Caco-2 (cell line): ENCODE results near the gene DNLZ. TPM values are rescaled to one million over a fixed set of nuclear protein-coding genes. Genes with fewer than 3 reads are reported as not detected.
A peak's percentile ranks its signal among the peaks of the same experiment; 100 is the strongest.

ENCODE experiments used
- BruUV-seq: library from RNA; stranded (reverse); fragments of 400-500 nt; replicated peaks from 2 replicates; lab custom pipeline; 2021; lab: Mats Ljungman, UMichigan
- CTCF ChIA-PET: fragments of 300-600 bp; sonication (Branson Sonifier 250); formaldehyde crosslinking; loops from one replicate; lab custom pipeline; 2022; ENCODE audit warnings: antibody characterized with exemption; lab: Charles Lee
- POLR2A ChIA-PET: fragments of 300-600 bp; sonication (Branson Sonifier 250); formaldehyde crosslinking; loops from one replicate; lab custom pipeline; 2022; ENCODE audit warnings: antibody characterized with exemption; lab: Charles Lee
- DNase-seq, 2 experiments: peaks; one replicate each; pipeline versions ENCODE4 v3.0.0 to v3.0.0-alpha.2; 2020 to 2022
- H3K27me3 ChIP-seq: replicated peaks from 2 replicates; pipeline ENCODE4 v1.6.0; 2011; ENCODE audit warnings: low read length; ENCODE audit not compliant: control insufficient read depth, insufficient read depth
- H3K36me3 ChIP-seq: 2 replicates; pipeline ENCODE4 v1.5.1; 2011; ENCODE audit warnings: low read length; ENCODE audit not compliant: control insufficient read depth, insufficient read depth
- H3K4me1 ChIP-seq: fragments of 250-450 bp; sonication (Bioruptor Pico); 2 replicates; pipeline ENCODE4 v1.5.1; 2020; ENCODE audit warnings: mild to moderate bottlenecking
- H3K4me3 ChIP-seq: 2 replicates; pipeline ENCODE4 v1.5.1; 2011; ENCODE audit warnings: low read depth, mild to moderate bottlenecking, control low read depth, low read length
- H3K9me3 ChIP-seq: fragments of 250-450 bp; sonication (Bioruptor Pico); 2 replicates; pipeline ENCODE4 v1.5.1; 2020; ENCODE audit warnings: mild to moderate bottlenecking, moderate library complexity
- H3K27ac Mint-ChIP-seq: one replicate; pipeline ENCODE4 v1.8.0; 2022; ENCODE audit warnings: mixed read lengths; ENCODE audit not compliant: unreplicated experiment
- H3K27me3 Mint-ChIP-seq: one replicate; pipeline ENCODE4 v1.8.0; 2022; ENCODE audit warnings: mixed read lengths; ENCODE audit not compliant: insufficient read depth, unreplicated experiment
- H3K36me3 Mint-ChIP-seq: one replicate; pipeline ENCODE4 v1.8.0; 2022; ENCODE audit warnings: mild to moderate bottlenecking, mixed read lengths; ENCODE audit not compliant: insufficient read depth, unreplicated experiment
- H3K4me1 Mint-ChIP-seq: one replicate; pipeline ENCODE4 v1.8.0; 2022; ENCODE audit warnings: low read depth, mixed read lengths; ENCODE audit not compliant: unreplicated experiment
- H3K4me3 Mint-ChIP-seq: one replicate; pipeline ENCODE4 v1.8.0; 2022; ENCODE audit warnings: mild to moderate bottlenecking, moderate library complexity, mixed read lengths; ENCODE audit not compliant: unreplicated experiment
- H3K9me3 Mint-ChIP-seq: one replicate; pipeline ENCODE4 v1.8.0; 2022; ENCODE audit warnings: mixed read lengths; ENCODE audit not compliant: unreplicated experiment
- intact Hi-C: fragments of 100-400 bp; cut with micrococcal nuclease; formaldehyde crosslinking; loops from one replicate; pipeline ENCODE4 v1.10.0; 2022; ENCODE audit not compliant: unreplicated experiment
- total RNA-seq: library from RNA; stranded (reverse); gene quantifications from 2 replicates; pipeline ENCODE4 v1.2.3, GENCODE V29; 2022
- TF ChIP-seq, protein P1 (sequence below), 2 experiments: fragments of 200-600 bp in 1 of 2; IDR thresholded peaks; 1 replicate in 1 of 2; 2 replicates in 1 of 2; pipeline versions ENCODE4 v1.5.1 to v1.8.0; 2011 to 2022; ENCODE audit warnings: antibody characterized with exemption in 1 of 2, control low read depth in 1 of 2, inconsistent platforms in 1 of 2, low read depth in 1 of 2, low read length in 1 of 2, mild to moderate bottlenecking in 1 of 2, moderate library complexity in 1 of 2; ENCODE audit not compliant: insufficient read depth in 1 of 2, severe bottlenecking in 1 of 2, unreplicated experiment in 1 of 2

DNLZ gene
- total RNA-seq, 1 experiment from 2014 or later = 29.1 TPM

DNA sequence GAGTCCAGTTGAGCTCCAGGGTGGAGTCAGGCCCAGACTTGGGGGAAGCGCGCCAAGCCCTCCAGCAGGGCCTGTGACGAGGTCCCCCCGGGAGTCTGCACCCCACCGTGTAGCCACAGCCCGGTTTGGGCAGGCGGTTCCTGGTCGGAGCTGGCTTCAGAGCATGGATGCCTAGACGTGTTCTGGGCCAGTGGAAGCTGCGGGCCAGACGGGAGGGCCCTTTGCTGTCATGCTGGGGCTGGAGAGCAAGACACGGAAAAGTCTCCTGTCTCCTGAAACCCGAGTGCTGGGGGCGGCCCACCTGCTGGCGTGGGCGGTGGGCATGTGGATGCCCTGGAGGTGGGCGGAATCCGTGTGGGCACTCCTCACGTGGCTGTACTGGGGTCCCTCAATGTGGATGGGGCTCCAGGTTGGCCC, 34.3 kb downstream of the DNLZ start:
- Histone ChIP-seq H3K27me3 (no peaks in the 10 kb centered on the region), H3K36me3 (no peaks in the 10 kb centered on the region), H3K4me3 (no peak overlapping the region), H3K4me1 (peaks cover 27% of the 10 kb centered on the region), H3K9me3 (no peaks in the 10 kb centered on the region)
- peaks cover 6% of the 10 kb centered on the region for H3K4me1 Mint-ChIP-seq
- H3K36me3 Mint-ChIP-seq = peaks cover 18% of the 10 kb centered on the region
- no peaks in the 10 kb centered on the region for H3K9me3 Mint-ChIP-seq
- POLR2A ChIA-PET = no interaction called here
- TF ChIP-seq, protein P1, sequence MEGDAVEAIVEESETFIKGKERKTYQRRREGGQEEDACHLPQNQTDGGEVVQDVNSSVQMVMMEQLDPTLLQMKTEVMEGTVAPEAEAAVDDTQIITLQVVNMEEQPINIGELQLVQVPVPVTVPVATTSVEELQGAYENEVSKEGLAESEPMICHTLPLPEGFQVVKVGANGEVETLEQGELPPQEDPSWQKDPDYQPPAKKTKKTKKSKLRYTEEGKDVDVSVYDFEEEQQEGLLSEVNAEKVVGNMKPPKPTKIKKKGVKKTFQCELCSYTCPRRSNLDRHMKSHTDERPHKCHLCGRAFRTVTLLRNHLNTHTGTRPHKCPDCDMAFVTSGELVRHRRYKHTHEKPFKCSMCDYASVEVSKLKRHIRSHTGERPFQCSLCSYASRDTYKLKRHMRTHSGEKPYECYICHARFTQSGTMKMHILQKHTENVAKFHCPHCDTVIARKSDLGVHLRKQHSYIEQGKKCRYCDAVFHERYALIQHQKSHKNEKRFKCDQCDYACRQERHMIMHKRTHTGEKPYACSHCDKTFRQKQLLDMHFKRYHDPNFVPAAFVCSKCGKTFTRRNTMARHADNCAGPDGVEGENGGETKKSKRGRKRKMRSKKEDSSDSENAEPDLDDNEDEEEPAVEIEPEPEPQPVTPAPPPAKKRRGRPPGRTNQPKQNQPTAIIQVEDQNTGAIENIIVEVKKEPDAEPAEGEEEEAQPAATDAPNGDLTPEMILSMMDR (IDR thresholded peaks at IDR 0.05; ENCODE audit: insufficient read depth in 1 of 2, low read depth in 1 of 2, low read length in 1 of 2, severe bottlenecking in 1 of 2, unreplicated experiment in 1 of 2) = no peak
- peak overlapping the region; percentile 12 for H3K27ac Mint-ChIP-seq
- H3K27me3 Mint-ChIP-seq = no peaks in the 10 kb centered on the region
- intact Hi-C loops = loop anchor here (5.0 kb wide), 1 partner anchor 33 kb away; the partner anchor contains the start of gene DNLZ
- BruUV-seq = no TSS peak
- no peak for DNase-seq
- peak overlapping the region; percentile 22 for H3K4me3 Mint-ChIP-seq
- CTCF ChIA-PET = no interaction called here

DNA sequence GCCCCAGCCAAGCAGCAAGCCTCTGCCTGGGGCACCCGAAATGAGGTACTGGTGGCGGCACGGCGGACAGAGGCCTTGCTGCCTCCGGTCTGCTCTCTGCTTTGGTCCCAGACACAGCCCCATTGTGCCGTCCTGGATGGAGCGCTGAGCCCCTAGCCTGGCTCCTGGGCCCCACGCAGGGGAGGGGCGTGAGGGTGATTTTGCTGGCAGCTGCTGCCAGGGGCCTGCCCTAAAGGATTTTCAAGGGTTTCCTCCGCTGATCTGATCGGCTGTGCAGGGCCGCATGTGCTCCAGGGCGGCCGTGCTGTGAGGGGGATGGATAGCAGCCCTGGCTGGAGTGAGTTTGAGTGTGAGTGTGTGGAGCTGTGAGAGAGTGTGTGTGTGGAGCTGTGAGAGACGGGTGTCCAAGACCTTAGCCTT, 34.9 kb downstream of the DNLZ start:
- intact Hi-C loops = loop anchor here (5.0 kb wide), 1 partner anchor 34 kb away; the partner anchor contains the start of gene DNLZ

DNA sequence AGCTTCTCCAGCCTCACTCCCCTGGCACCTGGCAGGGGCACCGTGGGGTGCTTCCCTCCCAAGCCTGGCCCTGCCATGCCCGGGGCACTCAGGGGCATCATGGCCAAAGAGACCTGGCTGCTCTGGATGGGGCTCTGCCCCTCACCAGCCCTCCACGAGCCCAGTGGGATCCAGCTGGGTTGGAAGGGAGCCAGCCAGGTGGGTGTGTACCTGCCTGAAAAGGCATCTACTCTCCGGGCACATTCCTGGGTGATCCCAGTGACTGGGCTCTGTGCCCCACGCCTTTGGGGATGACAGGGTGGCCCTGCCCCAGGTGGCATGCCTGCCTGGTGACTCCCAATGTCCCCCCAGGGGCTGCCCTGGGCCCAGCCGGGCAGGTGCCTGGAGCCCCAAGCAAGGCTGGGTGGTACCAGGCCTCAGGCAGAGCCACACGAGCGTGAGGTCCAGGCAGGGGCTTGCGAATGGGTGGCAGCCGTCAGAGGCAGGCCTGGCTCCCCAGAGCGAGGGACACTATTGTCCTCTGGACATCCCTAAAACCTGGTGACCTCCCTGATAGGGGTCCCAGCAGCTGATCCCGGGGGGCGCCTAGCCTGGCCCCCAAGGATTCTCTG, 35.4 kb downstream of the DNLZ start:
- no peaks in the 10 kb centered on the region for H3K27me3 Mint-ChIP-seq
- H3K27ac Mint-ChIP-seq = peak overlapping the region; percentile 12
- Histone ChIP-seq H3K27me3 (no peaks in the 10 kb centered on the region), H3K36me3 (no peaks in the 10 kb centered on the region), H3K4me1 (peaks cover 34% of the 10 kb centered on the region), H3K9me3 (no peaks in the 10 kb centered on the region), H3K4me3 (peak overlapping the region; percentile 63)
- TF ChIP-seq, protein P1 (IDR thresholded peaks at IDR 0.05; ENCODE audit: insufficient read depth in 1 of 2, low read depth in 1 of 2, low read length in 1 of 2, severe bottlenecking in 1 of 2, unreplicated experiment in 1 of 2) = no peak
- no peak for DNase-seq
- H3K9me3 Mint-ChIP-seq = no peaks in the 10 kb centered on the region
- H3K4me3 Mint-ChIP-seq = peak overlapping the region; percentile 68
- no TSS peak for BruUV-seq
- intact Hi-C loops = loop anchor here (5.0 kb wide), 1 partner anchor 34 kb away; the partner anchor contains the start of gene DNLZ
- H3K36me3 Mint-ChIP-seq = peaks cover 12% of the 10 kb centered on the region
- CTCF ChIA-PET = no interaction called here
- POLR2A ChIA-PET = interaction anchor here (1.5 kb wide), 1 partner anchor 35 kb away, joined by 8 read pairs; no protein-coding TSS in a partner anchor
- H3K4me1 Mint-ChIP-seq = peaks cover 6% of the 10 kb centered on the region

More for the DNA sequence above, 34.9 kb downstream of the DNLZ start:
- H3K27me3 ChIP-seq = no peaks in the 10 kb centered on the region
- H3K9me3 Mint-ChIP-seq = no peaks in the 10 kb centered on the region
- peak overlapping the region; percentile 12 for H3K27ac Mint-ChIP-seq
- no peaks in the 10 kb centered on the region for H3K9me3 ChIP-seq
- CTCF ChIA-PET = no interaction called here
- no peaks in the 10 kb centered on the region for H3K27me3 Mint-ChIP-seq
- H3K36me3 Mint-ChIP-seq = peaks cover 17% of the 10 kb centered on the region
- peak overlapping the region; percentile 63 for H3K4me3 ChIP-seq
- POLR2A ChIA-PET = interaction anchor here (1.5 kb wide), 1 partner anchor 34 kb away, joined by 8 read pairs; no protein-coding TSS in a partner anchor
- H3K4me3 Mint-ChIP-seq = peak overlapping the region; percentile 68
- peaks cover 6% of the 10 kb centered on the region for H3K4me1 Mint-ChIP-seq
- TF ChIP-seq, protein P1 (IDR thresholded peaks at IDR 0.05; ENCODE audit: insufficient read depth in 1 of 2, low read depth in 1 of 2, low read length in 1 of 2, severe bottlenecking in 1 of 2, unreplicated experiment in 1 of 2) = no peak
- DNase-seq = no peak
- peaks cover 29% of the 10 kb centered on the region for H3K4me1 ChIP-seq
- H3K36me3 ChIP-seq = no peaks in the 10 kb centered on the region
- BruUV-seq = no TSS peak
